Erythroblast (primary cell): Measurements from ENCODE around the gene OPCML.

Source experiments
- DNase-seq, 2 experiments: peaks; one replicate each; lab custom pipeline; 2025; lab: John Stamatoyannopoulos, UW
- GATA1 ChIP-seq: IDR thresholded peaks from 2 replicates; pipeline ENCODE4 v1.6.1; 2011; ENCODE audit warnings: low read depth, mild to moderate bottlenecking, control low read depth, low read length, moderate library complexity
- POLR2A ChIP-seq: IDR thresholded peaks from 2 replicates; pipeline ENCODE4 v1.6.1; 2011; ENCODE audit warnings: mild to moderate bottlenecking, low read length

The OPCML gene

DNA sequence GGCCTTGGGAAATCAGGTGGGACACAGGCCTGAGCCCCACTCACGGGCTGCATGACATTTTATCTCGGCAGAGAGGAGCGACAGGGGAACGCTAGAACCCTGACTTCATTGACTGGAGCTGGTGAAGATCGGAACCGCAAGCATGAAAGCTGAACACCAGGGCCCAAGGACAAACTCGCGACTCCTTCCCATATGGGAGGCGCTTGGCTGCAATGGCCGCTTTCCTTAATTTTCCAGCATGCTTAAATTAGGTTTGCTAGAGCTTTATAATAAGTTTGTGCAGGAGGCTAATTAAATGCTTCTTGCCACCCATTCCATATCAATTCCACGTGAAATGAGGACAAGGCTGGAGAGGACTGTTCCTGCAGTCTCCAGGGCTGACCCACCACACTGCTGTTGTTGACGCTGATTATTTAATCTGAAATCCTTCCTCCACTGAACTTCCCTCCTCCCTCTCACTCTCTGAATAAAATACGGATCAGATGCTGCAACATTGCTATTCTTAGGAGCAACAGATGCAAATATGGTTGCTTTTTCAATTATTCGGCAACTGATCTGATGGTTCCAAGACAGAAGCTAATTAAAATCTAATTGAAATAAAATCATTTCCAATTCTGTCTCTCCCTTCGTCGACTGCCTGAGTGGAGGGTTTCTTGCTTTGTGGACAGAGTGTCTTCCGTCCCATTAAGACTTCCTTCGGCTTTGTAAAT lies 692.9 kb downstream of the OPCML start:
- no peak for TF ChIP-seq POLR2A
- no peak for TF ChIP-seq GATA1
- DNase-seq: no peak

- TF ChIP-seq POLR2A (no peak), GATA1 (no peak)
- peak in 1 of 2 experiments; percentile 9 for DNase-seq
Measured at GRCh38 chr11:132838627-132839026, 693.7 kb downstream of the OPCML start.

GRCh38 chr11:132831272-132831671 lies 701.0 kb downstream of the OPCML start:
- TF ChIP-seq GATA1: no peak
- TF ChIP-seq POLR2A: no peak
- no peak for DNase-seq

GRCh38 chr11:132824642-132825041 lies 707.7 kb downstream of the OPCML start:
- no peak for DNase-seq
- TF ChIP-seq POLR2A (no peak), GATA1 (no peak)

DNA sequence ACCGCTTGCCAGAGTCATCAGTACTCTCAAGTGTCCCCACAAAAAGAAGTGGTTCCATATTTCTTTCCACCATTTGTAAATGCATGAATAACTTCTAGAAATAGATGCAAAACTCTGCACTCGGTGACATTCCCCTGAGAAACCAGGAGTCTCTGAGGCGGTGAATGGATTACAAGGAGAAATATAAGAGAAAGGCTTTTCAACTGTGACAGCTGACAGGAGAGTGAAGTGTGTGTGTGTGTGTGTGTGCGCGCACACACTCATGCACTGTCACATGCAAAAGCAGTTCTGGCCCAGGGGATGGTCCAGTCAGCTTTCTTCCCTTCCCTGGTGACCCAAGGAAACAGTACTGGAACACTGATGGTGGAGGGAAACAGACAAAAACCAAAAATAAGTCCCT lies 710.0 kb downstream of the OPCML start:
- DNase-seq: no peak
- no peak for TF ChIP-seq POLR2A
- TF ChIP-seq GATA1: no peak

- DNase-seq: no peak
- no peak for TF ChIP-seq POLR2A
- TF ChIP-seq GATA1: no peak
Measured at GRCh38 chr11:132821499-132821898, 710.8 kb downstream of the OPCML start.

DNA sequence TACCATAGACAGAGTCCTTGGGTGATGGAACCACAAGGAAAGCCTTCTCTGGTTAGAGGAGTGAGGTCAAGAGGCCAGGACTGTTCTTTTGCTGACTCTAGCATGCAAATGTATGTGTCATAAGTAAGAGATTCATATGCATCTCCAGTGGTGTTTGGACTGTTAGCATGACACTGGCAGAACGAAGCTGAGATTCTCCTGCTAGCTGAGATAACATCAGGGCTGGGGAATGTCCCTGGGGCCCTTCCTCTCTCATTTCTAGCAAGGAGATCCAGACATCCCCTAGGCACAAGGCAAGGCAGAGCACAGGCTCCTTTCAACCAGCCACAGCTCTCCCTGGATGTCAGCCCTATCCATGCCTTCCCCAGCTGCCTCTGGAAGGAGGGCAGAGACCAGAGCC lies 711.3 kb downstream of the OPCML start:
- no peak for DNase-seq
- TF ChIP-seq POLR2A: no peak
- TF ChIP-seq GATA1: no peak

- no peak for TF ChIP-seq POLR2A
- no peak for TF ChIP-seq GATA1
- DNase-seq: no peak
Measured at GRCh38 chr11:132818951-132819350, 713.4 kb downstream of the OPCML start.

- no peak for DNase-seq
- TF ChIP-seq POLR2A (no peak), GATA1 (no peak)
Measured at GRCh38 chr11:132817387-132817786, 714.9 kb downstream of the OPCML start.

DNA sequence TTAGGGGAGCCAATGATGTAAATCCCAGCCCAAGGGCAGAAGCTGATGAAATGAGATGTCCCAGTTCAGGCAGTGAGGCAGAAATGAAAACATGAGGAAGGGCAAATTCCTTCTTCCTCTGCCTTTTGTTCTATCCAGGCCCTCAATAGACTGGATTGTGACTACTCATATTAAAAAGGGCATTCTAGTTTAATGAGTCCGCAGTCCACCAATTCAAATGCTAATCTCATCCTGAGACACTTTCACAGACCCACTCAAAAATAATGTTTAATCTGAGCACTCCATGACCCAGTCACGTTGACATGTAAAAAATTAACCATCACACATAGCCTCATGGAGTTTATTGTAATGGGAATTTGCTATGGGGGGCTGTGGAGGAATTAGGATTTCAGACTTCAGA lies 717.9 kb downstream of the OPCML start:
- TF ChIP-seq GATA1: no peak
- TF ChIP-seq POLR2A: no peak
- DNase-seq: no peak

DNA sequence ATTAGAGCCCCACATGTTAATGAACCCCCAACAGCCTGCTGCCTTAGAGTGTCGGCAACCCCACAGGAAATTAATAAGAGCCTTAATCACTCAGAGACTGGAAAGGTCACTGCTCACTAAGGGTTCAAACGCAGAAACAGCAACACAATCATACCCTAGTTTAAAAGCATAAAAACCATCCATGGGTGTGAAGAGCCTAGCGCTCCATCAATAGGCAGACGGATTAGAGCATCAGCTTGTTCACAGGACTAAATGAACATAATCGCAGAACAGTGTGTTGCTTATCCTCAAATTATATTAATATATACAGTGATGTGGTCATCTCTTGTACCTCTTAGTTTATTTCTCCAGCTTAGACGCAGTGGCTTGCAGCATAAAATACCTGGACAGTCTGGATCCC lies 720.7 kb downstream of the OPCML start:
- DNase-seq: no peak
- TF ChIP-seq GATA1: no peak
- TF ChIP-seq POLR2A: no peak

- no peak for TF ChIP-seq GATA1
- no peak for TF ChIP-seq POLR2A
- no peak for DNase-seq
Measured at GRCh38 chr11:132809070-132809469, 723.2 kb downstream of the OPCML start.

GRCh38 chr11:132804258-132804657 lies 728.0 kb downstream of the OPCML start:
- no peak for DNase-seq
- TF ChIP-seq GATA1 (no peak), POLR2A (no peak)

- no peak for DNase-seq
- TF ChIP-seq GATA1 (no peak), POLR2A (no peak)
Measured at GRCh38 chr11:132803436-132803835, 728.9 kb downstream of the OPCML start.

GRCh38 chr11:132802947-132803346 lies 729.4 kb downstream of the OPCML start:
- no peak for TF ChIP-seq GATA1
- no peak for TF ChIP-seq POLR2A
- no peak for DNase-seq

- TF ChIP-seq POLR2A (no peak), GATA1 (no peak)
- no peak for DNase-seq
Measured at GRCh38 chr11:132793831-132794230, 738.5 kb downstream of the OPCML start.
